Measurements from ENCODE around the gene ZNF200. TPM values are rescaled to one million over a fixed set of nuclear protein-coding genes. Genes with fewer than 3 reads are reported as not detected.

Gene ZNF200
- total and polyA plus RNA-seq, 2 of the 13 experiments (the other 11 are each of a cell fraction or from before 2014, with no cell fraction given) = 3.5 to 16.5 TPM

GRCh38 chr16:3175157-3176093 lies 59.5 kb downstream of the ZNF200 start (continued):
- TF ChIP-seq, protein P1, sequence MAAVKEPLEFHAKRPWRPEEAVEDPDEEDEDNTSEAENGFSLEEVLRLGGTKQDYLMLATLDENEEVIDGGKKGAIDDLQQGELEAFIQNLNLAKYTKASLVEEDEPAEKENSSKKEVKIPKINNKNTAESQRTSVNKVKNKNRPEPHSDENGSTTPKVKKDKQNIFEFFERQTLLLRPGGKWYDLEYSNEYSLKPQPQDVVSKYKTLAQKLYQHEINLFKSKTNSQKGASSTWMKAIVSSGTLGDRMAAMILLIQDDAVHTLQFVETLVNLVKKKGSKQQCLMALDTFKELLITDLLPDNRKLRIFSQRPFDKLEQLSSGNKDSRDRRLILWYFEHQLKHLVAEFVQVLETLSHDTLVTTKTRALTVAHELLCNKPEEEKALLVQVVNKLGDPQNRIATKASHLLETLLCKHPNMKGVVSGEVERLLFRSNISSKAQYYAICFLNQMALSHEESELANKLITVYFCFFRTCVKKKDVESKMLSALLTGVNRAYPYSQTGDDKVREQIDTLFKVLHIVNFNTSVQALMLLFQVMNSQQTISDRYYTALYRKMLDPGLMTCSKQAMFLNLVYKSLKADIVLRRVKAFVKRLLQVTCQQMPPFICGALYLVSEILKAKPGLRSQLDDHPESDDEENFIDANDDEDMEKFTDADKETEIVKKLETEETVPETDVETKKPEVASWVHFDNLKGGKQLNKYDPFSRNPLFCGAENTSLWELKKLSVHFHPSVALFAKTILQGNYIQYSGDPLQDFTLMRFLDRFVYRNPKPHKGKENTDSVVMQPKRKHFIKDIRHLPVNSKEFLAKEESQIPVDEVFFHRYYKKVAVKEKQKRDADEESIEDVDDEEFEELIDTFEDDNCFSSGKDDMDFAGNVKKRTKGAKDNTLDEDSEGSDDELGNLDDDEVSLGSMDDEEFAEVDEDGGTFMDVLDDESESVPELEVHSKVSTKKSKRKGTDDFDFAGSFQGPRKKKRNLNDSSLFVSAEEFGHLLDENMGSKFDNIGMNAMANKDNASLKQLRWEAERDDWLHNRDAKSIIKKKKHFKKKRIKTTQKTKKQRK (IDR thresholded peaks at IDR 0.05; ENCODE audit: low read length) = no peak
- TF ChIP-seq TBL1XR1 (IDR thresholded peaks at IDR 0.05; ENCODE audit: borderline replicate concordance, low read length, partially characterized antibody) (no peak), FOXC1 (CRISPR knock-in tag; IDR thresholded peaks at IDR 0.05; ENCODE audit: borderline replicate concordance) (no peak), KLF15 (CRISPR knock-in tag; IDR thresholded peaks at IDR 0.05; ENCODE audit: borderline replicate concordance) (peak; percentile 61; the same call in 1 of the 2 replicates), ZFP36L1 (CRISPR knock-in tag; IDR thresholded peaks at IDR 0.05) (no peak), ZMYM4 (CRISPR knock-in tag; IDR thresholded peaks at IDR 0.05) (peak; percentile 32; the same call in 1 of the 2 replicates), ZNF562 (CRISPR knock-in tag; IDR thresholded peaks at IDR 0.05; ENCODE audit: borderline replicate concordance) (no peak), CHD4 (IDR thresholded peaks at IDR 0.05; ENCODE audit: borderline replicate concordance, low read length) (peak; percentile 28; the same call in 1 of the 2 replicates), ZBTB10 (CRISPR knock-in tag; IDR thresholded peaks at IDR 0.05; ENCODE audit: borderline replicate concordance) (0 out of 2 replicates have a peak, but pooled peaks have one; percentile 74), GABPB1 (CRISPR knock-in tag; IDR thresholded peaks at IDR 0.05) (peak; percentile 32; the same call in 1 of the 2 replicates), ZNF766 (CRISPR knock-in tag; IDR thresholded peaks at IDR 0.05; ENCODE audit: borderline replicate concordance) (no peak), EEA1 (CRISPR knock-in tag; IDR thresholded peaks at IDR 0.05; ENCODE audit: borderline replicate concordance) (no peak), TCF12 (IDR thresholded peaks at IDR 0.05) (no peak), TCF12 (CRISPR knock-in tag; IDR thresholded peaks at IDR 0.05) (no peak), SP140L (CRISPR knock-in tag; IDR thresholded peaks at IDR 0.05; ENCODE audit: borderline replicate concordance) (no peak), ZEB1 (IDR thresholded peaks at IDR 0.05; ENCODE audit: insufficient replicate concordance, low read depth) (peak; percentile 26), ZNF691 (CRISPR knock-in tag; IDR thresholded peaks at IDR 0.05; ENCODE audit: borderline replicate concordance, low read depth) (peak; percentile 40; the same call in 1 of the 2 replicates), SALL1 (CRISPR knock-in tag; IDR thresholded peaks at IDR 0.05) (peak; percentile 43; the same call in 1 of the 2 replicates)
- TF ChIP-seq, protein P2, sequence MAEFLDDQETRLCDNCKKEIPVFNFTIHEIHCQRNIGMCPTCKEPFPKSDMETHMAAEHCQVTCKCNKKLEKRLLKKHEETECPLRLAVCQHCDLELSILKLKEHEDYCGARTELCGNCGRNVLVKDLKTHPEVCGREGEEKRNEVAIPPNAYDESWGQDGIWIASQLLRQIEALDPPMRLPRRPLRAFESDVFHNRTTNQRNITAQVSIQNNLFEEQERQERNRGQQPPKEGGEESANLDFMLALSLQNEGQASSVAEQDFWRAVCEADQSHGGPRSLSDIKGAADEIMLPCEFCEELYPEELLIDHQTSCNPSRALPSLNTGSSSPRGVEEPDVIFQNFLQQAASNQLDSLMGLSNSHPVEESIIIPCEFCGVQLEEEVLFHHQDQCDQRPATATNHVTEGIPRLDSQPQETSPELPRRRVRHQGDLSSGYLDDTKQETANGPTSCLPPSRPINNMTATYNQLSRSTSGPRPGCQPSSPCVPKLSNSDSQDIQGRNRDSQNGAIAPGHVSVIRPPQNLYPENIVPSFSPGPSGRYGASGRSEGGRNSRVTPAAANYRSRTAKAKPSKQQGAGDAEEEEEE (CRISPR knock-in tag; IDR thresholded peaks at IDR 0.05; ENCODE audit: borderline replicate concordance) = no peak

Data from HepG2 (cell line).